HAP-1 (cell line): ENCODE data around the gene RNF152.

Source experiments
- DNase-seq, 2 experiments: peaks; one replicate each; pipeline ENCODE4 v3.0.0-alpha.2; 2016 to 2020; ENCODE audit warnings: low spot score in 2 of 2
- H3K27me3 ChIP-seq: fragments of 250-450 bp; sonication (Bioruptor Pico); 2 replicates; pipeline ENCODE4 v1.5.1; 2020; ENCODE audit warnings: low read depth, mild to moderate bottlenecking, moderate library complexity
- H3K36me3 ChIP-seq: fragments of 250-450 bp; sonication (Bioruptor Pico); replicated peaks from 2 replicates; pipeline ENCODE4 v1.5.1; 2020; ENCODE audit warnings: mild to moderate bottlenecking
- H3K4me1 ChIP-seq: fragments of 250-450 bp; sonication (Bioruptor Pico); 2 replicates; pipeline ENCODE4 v1.5.1; 2020; ENCODE audit warnings: mild to moderate bottlenecking
- H3K4me3 ChIP-seq: fragments of 250-450 bp; sonication (Bioruptor Pico); 2 replicates; pipeline ENCODE4 v1.5.1; 2020; ENCODE audit warnings: mild to moderate bottlenecking, moderate library complexity
- H3K9me3 ChIP-seq: fragments of 250-450 bp; sonication (Bioruptor Pico); 2 replicates; pipeline ENCODE4 v1.5.1; 2020; ENCODE audit warnings: mild to moderate bottlenecking, moderate library complexity
- in situ Hi-C: fragments of 300-500 bp; cut with MboI; formaldehyde crosslinking; loops from 3 replicates; pipeline ENCODE4 v1.14.3; 2020; ENCODE audit warnings: low sequenced_read_pairs, inconsistent platforms, mixed read lengths

RNF152 gene

GRCh38 chr18:61764381-61764780 lies 128.4 kb downstream of the RNF152 start:
- DNase-seq: no peak
- H3K27me3 ChIP-seq: no peaks in the 10 kb centered on the region
- in situ Hi-C loops: no loop called here

GRCh38 chr18:61761875-61762274 lies 130.9 kb downstream of the RNF152 start:
- DNase-seq: no peak
- H3K9me3 ChIP-seq: no peaks in the 10 kb centered on the region
- H3K27me3 ChIP-seq: no peaks in the 10 kb centered on the region
- H3K36me3 ChIP-seq: no peaks in the 10 kb centered on the region
- in situ Hi-C loops: no loop called here
- no peak overlapping the region for H3K4me3 ChIP-seq
- no peaks in the 10 kb centered on the region for H3K4me1 ChIP-seq

More at GRCh38 chr18:61764381-61764780, 128.4 kb downstream of the RNF152 start:
- H3K36me3 ChIP-seq: no peaks in the 10 kb centered on the region
- no peaks in the 10 kb centered on the region for H3K9me3 ChIP-seq
- H3K4me3 ChIP-seq: no peak overlapping the region
- H3K4me1 ChIP-seq: no peaks in the 10 kb centered on the region
